Stimulated activated CD8-positive, alpha-beta memory T cell treated with anti-CD3 and anti-CD28 coated beads, Interleukin-4, amount 100 ng/mL, for 4 hours (primary cell): Measurements from ENCODE around the gene BOD1L1.

Experiments used
- DNase-seq, 2 donors: peaks; one replicate each; pipeline ENCODE4 v3.0.0-alpha.2; 2020; ENCODE audit warnings: low read depth in 2 of 2, low spot score in 1 of 2

The BOD1L1 gene

GRCh38 chr4:13540446-13541175 is 86.9 kb downstream of the BOD1L1 start:
- DNase-seq: no peak

- DNase-seq: no peak
Observed at GRCh38 chr4:13539619-13540445, 87.7 kb downstream of the BOD1L1 start.

- DNase-seq: no peak
Observed at GRCh38 chr4:13539047-13539618, 88.4 kb downstream of the BOD1L1 start.

- DNase-seq: no peak
Observed at GRCh38 chr4:13538427-13538973, 89.0 kb downstream of the BOD1L1 start.

DNA sequence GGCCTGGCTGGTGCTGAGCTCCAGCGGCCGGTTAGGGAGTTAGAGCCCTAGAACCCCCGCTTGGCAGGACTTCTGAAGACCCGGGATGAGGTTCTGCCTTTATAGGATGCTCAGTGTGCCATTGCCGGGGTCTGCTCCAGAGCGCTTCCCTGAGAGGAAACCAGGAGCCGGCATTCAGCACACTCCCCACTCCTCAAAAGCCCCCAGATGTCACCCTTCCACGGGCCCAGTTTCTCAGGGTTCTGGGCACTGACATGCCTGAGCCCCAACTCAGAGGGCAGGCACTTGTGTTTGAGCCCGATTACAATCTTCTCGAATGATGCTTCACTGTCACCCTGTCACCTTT is 89.7 kb downstream of the BOD1L1 start:
- no peak for DNase-seq

GRCh38 chr4:13537011-13537831 is 90.3 kb downstream of the BOD1L1 start:
- DNase-seq: no peak

GRCh38 chr4:13536607-13537006 is 90.9 kb downstream of the BOD1L1 start:
- DNase-seq: no peak

DNA sequence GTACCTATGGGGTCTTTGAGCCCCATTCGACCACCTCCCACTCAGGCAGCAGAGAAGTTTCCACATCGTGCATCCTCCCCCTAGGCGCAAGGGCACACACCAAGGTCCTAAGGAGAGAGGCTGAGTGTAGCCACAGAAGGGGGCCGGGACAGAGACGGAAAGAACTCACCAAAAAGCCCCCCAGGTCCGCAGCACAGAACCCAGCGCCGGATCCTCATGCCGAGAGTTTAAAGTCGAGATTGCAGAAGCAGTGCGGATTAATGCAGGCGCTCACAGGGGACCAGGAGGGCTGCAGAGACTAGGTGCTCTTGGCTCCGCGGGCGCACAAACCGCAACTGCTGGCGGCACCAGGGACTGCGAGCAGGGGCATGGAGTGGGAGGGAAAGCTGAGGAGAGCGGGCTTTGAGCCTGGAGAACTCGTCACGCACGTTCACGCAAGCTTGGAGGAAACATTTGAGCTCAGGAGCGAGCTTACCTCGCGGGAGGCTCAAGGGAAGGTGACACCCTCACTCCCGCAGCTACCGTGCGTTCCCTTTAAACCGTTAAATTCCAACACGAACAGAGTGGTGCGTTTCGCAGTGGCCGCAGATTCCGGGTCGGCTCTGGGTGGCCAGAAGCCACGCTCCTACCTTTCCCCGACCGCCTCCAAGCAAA is 91.7 kb downstream of the BOD1L1 start:
- no peak for DNase-seq

DNA sequence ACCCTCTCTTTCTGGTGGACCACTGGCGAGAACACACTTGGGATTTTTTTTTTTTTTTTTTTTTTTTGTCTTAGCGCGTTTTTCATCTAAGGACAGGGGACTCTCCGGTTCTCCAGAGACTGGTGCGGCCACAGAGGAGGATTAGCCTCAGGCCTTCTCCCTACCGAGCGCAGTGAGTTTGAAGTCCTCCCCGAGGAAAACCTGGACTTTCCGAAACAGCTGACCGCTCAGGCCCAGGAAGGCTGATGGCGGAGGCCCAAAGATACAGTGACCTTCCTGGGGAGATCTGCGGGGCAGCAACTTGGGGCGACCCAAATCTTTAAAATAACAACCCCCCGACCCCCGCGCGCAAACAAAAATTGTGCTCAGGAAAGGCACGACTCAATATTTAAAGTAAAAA is 92.4 kb downstream of the BOD1L1 start:
- no peak for DNase-seq

DNA sequence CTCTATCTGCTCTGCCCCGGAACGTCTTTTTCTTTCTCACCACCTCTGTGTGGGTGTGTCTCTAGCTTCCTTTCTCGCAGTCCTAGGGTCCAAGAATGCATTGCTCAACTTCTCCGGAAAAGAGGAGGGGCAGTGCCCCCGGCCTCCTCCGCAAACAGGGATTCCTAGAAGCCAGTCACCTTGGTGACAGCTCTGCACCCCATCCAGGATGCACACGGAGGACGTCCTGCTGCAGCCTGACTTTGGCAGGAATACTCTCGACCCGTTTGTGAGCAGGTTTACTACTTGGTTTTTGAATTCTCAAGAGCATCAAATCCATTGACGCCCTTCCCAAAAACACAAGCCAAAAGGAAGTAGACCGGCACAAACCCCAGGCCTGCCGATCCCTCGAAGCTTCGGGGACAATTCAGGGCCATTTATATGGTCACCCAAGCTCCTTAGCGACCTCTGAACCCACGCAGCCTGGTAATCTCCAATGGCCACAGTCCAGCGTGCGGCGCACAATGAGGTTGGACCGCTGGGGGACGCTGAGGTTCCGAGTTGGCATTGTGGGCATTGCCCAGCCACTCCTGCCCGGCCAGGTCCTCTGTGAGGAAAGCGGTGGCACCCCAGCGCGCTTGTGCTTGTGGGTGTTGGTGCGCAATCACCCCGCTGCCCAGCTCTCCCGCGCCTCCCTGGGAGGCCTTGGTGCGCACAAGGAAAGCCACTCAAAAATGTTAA is 93.0 kb downstream of the BOD1L1 start:
- DNase-seq: no peak

DNA sequence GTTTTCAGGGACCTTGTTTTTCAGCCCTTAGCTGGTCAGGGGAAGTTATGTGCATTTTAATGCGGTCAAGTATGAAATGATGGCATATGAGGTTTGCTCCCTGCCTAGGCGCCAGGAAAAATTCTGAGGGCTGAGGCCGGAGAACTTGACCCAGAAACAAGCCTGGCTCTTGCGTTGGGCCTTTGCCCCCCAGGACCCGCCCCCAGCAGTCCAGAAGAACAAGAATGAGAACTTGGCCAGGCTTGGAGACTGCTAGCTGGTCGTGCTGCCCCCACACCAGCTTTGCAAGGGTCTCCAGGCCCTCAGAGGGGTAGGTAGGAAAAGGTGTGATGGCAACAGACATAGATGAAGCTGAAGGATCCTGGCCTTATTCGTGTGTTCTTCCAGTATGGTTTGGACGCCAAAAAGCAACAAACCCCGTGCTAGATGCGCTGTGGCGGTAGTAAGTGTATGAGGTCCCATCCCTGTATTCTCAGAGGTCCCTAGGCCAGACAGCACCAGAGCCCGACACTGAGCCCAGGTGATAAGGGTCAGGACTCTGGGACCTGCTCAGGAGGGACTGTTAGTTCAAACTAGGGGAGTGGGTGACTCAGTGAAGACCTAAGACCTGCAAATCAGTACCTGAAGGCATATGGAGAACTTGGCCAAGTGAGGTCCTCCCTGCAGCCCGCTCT is 93.7 kb downstream of the BOD1L1 start:
- no peak for DNase-seq

GRCh38 chr4:13531625-13531998 is 95.9 kb downstream of the BOD1L1 start:
- no peak for DNase-seq

DNA sequence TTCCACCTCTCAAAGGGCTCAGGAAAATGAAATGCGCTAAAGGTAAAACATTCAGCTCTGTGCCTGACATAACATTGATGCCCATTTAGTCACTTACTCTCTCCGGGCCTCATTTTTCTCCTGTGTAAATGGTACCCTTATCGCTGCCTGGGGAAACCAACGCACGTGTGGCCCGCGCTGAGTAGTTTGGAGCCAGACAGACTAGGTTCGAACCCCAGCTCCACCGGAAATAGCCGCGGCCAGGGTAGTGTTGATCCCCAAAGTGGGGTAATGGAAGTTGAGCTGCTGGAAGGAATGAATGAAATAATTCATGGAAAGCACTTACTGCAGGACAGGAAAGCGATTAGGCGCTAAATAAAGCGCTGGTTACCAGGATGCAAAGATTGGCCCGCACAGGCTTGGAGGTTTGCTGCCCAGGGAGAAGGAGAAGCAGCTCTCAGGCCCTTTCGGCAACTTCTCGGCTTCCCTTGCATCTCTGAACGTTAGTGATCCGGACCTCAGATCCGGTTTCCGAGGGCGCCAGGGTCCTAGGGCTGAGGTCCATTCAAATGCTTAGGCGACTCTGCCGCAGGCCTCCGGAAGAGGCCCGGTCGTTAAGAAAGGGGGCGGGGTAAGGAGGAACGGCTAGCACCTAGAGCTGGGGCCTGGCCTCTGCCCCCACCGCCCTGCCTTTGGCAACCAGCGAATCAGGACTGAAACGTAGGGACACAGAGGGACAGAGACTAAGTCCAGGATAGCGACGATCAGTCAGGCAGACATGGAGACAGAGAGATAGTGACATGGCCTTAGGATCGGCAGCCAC is 96.5 kb downstream of the BOD1L1 start:
- DNase-seq: no peak

DNA sequence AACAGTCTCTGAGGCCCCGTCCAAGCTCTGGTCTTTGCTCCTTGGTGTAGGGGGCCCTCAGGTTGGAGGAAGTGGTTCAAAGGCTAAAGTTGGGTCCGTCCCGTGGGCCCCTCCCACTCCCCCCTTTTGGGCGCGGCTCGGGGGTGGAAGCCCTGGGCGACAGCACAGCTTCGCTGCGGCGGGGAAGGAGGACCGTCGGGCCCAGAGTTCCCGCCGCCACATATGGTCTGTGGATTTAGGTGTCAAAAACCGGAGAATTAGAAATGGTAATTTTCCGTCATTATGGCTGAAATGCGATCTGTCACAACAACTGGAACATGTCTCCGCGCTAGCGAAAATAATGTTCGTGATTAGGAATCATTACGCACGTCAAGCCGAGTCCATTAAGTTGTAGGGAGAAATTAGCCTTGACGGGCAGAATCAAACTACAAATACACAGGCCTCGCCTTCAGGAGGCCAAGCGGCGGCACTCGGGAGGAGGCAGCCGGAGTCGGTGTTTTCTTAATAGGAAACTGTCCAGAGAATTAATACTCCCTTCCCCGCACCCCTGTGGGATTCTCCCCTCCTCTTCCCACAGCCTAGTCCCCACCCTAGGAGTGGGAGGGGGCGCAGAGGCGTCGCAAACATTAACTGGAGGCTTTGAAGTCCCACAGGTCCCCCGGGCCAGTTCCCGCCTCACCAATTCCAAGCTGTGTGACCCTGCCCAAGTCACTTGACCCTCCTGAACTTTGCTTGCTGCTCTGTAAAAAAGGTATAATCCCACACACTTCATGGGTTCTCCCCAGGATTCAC is 98.2 kb downstream of the BOD1L1 start:
- no peak for DNase-seq

DNA sequence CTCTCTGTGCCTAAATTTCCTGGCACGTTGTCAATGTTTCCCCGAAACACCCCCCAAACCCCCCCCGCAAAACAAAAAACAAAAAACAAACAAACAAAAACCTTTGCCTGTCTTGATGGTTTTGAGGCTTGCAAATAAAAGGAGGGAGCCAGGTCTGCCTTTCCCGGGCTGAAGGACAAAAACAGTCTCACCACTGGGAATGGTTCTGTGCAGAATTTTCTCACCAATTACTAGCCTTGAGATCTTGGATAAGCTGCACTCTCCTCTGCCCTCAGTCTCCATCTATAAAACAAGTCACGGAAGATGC is 98.8 kb downstream of the BOD1L1 start:
- DNase-seq: no peak

GRCh38 chr4:13527981-13528820 is 99.3 kb downstream of the BOD1L1 start:
- no peak for DNase-seq
